GM12878 (cell line): ENCODE data around the gene SMCO1.

ENCODE experiments used
- GABPA ChIP-seq: IDR thresholded peaks from 2 replicates; pipeline ENCODE4 v1.6.1; 2014; ENCODE audit warnings: antibody characterized with exemption, low read depth, mild to moderate bottlenecking, inconsistent platforms
- POLR2A ChIP-seq: IDR thresholded peaks from 2 replicates; pipeline ENCODE4 v1.6.1; 2011; ENCODE audit warnings: low read depth, mild to moderate bottlenecking, low read length
- TF ChIP-seq, protein P1 (sequence below): IDR thresholded peaks from 2 replicates; pipeline ENCODE4 v1.6.1; 2011; ENCODE audit warnings: borderline replicate concordance, low read depth, mild to moderate bottlenecking, moderate library complexity, low read length; ENCODE audit not compliant: insufficient read depth, poor library complexity, severe bottlenecking
- TF ChIP-seq, protein P2 (sequence below): fragments of 450-650 bp; formaldehyde crosslinking; IDR thresholded peaks from 2 replicates; pipeline ENCODE4 v1.4.0; 2022; ENCODE audit warnings: mild to moderate bottlenecking, moderate library complexity

DNA sequence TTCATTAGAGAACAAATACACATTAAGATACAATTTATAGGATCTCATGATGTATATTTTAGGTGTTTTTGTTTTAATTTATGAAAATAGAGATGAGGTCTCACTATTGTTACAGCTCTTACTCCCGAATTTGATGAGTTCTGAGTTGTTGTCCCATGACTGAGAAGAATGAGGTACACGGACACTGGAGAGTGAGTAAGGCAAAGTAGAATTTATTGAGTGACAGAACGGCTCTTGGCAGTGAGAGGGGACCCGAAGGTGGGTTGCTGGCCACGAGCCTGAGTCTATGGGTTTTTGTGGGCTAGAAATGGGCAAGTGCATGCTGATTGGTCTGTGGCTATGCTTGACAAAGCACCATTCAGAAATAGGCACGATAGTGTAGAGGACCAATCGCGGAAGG lies 8.5 kb downstream of the SMCO1 start:
- TF ChIP-seq, protein P1, sequence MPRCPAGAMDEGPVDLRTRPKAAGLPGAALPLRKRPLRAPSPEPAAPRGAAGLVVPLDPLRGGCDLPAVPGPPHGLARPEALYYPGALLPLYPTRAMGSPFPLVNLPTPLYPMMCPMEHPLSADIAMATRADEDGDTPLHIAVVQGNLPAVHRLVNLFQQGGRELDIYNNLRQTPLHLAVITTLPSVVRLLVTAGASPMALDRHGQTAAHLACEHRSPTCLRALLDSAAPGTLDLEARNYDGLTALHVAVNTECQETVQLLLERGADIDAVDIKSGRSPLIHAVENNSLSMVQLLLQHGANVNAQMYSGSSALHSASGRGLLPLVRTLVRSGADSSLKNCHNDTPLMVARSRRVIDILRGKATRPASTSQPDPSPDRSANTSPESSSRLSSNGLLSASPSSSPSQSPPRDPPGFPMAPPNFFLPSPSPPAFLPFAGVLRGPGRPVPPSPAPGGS = no peak
- TF ChIP-seq, protein P2, sequence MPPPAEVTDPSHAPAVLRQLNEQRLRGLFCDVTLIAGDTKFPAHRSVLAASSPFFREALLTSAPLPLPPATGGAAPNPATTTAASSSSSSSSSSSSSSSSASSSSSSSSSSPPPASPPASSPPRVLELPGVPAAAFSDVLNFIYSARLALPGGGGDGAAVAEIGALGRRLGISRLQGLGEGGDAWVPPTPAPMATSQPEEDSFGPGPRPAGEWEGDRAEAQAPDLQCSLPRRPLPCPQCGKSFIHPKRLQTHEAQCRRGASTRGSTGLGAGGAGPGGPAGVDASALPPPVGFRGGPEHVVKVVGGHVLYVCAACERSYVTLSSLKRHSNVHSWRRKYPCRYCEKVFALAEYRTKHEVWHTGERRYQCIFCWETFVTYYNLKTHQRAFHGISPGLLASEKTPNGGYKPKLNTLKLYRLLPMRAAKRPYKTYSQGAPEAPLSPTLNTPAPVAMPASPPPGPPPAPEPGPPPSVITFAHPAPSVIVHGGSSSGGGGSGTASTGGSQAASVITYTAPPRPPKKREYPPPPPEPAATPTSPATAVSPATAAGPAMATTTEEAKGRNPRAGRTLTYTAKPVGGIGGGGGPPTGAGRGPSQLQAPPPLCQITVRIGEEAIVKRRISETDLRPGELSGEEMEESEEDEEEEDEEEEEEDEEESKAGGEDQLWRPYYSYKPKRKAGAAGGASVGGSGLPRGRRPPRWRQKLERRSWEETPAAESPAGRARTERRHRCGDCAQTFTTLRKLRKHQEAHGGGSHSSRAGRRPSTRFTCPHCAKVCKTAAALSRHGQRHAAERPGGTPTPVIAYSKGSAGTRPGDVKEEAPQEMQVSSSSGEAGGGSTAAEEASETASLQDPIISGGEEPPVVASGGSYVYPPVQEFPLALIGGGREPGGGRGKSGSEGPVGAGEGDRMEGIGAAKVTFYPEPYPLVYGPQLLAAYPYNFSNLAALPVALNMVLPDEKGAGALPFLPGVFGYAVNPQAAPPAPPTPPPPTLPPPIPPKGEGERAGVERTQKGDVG (CRISPR knock-in tag) = no peak
- TF ChIP-seq POLR2A = no peak
- TF ChIP-seq GABPA = no peak
